Measurements from ENCODE around the gene NOD2.

GRCh38 chr16:50652836-50653425, 40.5 kb upstream of the NOD2 start:
- TF ChIP-seq CTCF (IDR thresholded peaks at IDR 0.05) (no peak), POLR2AphosphoS5 (IDR thresholded peaks at IDR 0.05; ENCODE audit: insufficient read depth in 1 of 2, low read depth in 1 of 2) (no peak), POLR2A (IDR thresholded peaks at IDR 0.05) (no peak)
